GM19193 (cell line): ENCODE measurements around the gene NOTCH1.

ENCODE experiments used
- POLR2A ChIP-seq: IDR thresholded peaks from 4 replicates; pipeline ENCODE4 v1.6.1; 2011; ENCODE audit not compliant: insufficient read depth, insufficient read length; ENCODE audit errors: extremely low read depth

NOTCH1 gene

DNA sequence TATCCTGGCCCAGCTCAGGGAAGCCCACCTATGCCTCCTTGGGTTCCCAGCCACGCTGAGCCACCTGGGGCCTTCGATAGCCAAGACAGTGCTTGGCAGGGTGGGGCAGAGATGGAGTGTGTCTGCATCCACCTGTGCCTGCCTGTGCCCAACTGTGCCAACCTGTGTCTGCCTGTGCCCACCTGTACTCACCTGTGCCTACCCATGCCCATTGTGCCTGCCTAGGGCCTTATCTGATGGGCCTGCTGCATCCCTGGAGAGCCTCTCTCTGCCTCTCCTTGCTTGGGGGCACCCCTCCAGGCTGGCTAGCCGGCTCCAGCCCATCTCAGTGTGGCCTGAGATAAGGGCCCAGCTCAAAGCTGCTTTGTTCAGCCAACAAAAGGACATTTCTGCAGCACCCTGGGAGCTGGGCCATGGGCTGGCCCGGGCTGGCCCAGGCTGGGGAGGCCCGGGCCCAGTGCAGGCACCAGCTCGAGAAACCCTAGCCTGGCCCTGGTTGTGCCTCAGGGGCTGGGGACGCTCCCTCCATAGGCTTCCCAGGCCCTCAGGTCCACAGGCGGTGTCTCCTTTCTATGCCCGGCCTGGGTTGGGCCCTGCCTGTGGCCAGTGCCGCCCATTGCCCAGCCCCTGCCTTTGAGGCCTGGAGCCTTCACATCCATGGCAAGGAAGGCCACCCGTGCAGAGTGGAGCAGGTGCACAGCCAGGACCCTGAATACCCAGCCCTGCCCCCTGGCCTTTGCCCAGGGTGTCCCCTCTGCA, 37.3 kb upstream of the NOTCH1 start:
- TF ChIP-seq POLR2A: no peak

GRCh38 chr9:136581614-136582447, 36.0 kb upstream of the NOTCH1 start:
- no peak for TF ChIP-seq POLR2A

- no peak for TF ChIP-seq POLR2A
Measured at GRCh38 chr9:136578915-136579649, 33.2 kb upstream of the NOTCH1 start.

- TF ChIP-seq POLR2A: no peak
Measured at GRCh38 chr9:136578626-136578914, 32.7 kb upstream of the NOTCH1 start.

- no peak for TF ChIP-seq POLR2A
Measured at GRCh38 chr9:136577941-136578625, 32.2 kb upstream of the NOTCH1 start.

GRCh38 chr9:136576269-136576626, 30.4 kb upstream of the NOTCH1 start:
- no peak for TF ChIP-seq POLR2A

DNA sequence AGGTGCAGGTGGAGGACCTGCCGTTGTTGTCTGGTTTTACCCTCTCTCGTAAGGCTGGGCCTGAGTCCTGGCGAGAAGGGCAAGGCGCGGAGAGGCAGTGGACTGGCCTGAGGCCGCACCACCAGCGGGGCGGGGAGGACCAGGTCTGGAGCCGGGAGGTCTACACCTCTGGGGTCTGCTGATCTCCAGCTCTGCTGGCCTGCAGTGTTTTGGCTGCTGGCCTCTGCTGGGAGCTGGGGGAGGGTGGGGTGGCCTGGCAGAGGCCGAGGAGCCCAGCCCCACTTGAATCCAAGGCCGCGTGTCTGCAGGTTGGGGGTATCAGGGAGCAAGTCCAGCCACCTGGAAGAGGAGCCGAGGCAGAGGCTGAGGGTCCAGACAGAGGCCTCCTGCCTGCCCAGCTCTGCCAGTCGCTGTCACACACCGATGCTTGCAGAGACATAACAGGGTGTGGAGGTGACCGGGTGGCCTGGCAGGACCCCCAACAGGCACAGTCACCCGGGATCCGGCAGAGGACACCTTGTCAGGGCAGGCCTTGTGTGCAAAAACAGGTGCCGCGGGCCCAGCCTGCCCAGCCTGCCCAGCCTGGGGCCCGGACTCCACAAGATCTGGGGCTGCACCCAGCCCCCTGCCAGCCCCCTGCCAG, 29.9 kb upstream of the NOTCH1 start:
- no peak for TF ChIP-seq POLR2A

GRCh38 chr9:136572828-136573625, 27.2 kb upstream of the NOTCH1 start:
- no peak for TF ChIP-seq POLR2A

DNA sequence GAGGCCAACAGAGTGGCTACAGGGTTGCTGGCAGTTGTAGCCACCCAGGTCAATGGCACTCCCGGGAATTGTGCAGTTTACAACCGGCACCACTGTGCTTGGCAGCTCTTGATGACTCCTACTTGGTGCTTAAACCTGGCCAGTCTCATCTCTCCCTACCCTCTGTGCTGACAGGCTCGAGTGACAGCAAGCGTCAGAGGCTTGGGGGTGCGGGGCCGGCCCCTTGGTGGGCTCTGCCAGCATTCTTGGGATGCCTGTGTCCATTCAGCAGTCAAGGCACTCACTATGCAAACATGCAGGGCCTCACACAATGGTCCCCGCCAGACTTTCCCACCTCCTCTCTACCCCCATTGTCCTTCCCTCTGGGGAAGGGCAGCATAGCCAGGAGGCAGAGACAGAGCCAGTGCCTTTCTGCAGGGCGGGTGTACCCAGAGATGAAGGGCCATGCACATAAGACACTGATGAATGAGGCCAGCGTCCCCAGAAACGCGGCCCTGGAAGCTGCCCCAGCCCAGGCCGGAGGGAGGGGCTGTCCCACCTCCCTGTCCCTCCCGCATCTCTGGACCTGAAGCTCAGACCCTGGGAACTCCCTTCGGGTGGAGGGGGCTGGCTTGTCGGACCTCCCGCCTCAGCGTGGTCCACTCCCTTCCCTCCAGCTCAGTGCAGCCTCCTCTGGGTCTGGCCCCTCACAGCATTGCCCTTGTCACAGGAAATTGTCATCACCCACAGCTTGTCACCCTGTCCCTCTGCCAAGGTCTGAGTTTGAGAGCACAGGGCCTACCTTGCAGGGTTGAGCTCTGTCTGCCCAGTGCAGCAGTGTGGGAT, 26.4 kb upstream of the NOTCH1 start:
- TF ChIP-seq POLR2A: no peak

GRCh38 chr9:136571531-136571930, 25.7 kb upstream of the NOTCH1 start:
- TF ChIP-seq POLR2A: no peak

- TF ChIP-seq POLR2A: no peak
Measured at GRCh38 chr9:136570916-136571315, 25.1 kb upstream of the NOTCH1 start.

DNA sequence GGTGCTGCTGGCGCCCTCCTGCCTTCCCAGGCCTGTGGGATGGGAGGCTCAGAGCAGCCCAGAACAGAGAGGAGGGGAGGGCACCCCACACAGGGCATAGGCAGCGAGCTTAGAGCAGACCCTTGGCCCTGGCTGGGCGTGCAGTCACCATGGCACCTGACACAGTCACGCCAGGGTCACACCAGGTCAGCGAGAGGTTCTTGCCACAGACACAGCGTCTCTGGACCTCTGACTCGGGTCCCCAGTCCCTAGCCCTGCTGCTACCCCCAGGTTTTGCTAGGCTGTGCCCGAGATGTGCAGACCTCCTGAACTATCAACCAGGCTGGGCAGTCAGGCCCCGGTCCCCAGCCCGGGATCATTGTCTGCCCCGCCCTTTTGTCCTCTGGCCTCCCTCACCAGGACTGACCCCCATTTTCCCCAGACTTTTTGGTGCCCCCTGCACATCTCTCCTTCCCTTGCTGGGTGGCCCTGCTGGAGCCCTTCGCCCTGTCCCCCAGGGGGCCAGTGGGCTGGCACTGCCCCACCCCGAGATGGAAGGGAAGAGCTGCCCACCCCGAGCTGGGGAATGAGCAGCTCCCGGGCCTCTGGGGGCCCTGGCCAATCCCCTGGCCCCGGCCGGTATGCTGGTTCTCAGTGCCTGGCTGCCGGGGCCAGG, 24.5 kb upstream of the NOTCH1 start:
- no peak for TF ChIP-seq POLR2A

- TF ChIP-seq POLR2A: no peak
Measured at GRCh38 chr9:136569526-136570148, 23.8 kb upstream of the NOTCH1 start.
